ENCODE data around the gene PRKACB. TPM values are rescaled to one million over a fixed set of nuclear protein-coding genes. Genes with fewer than 3 reads are reported as not detected.

PRKACB gene
- total RNA-seq, 1 experiment from 2014 or later: 28.5 TPM

DNA sequence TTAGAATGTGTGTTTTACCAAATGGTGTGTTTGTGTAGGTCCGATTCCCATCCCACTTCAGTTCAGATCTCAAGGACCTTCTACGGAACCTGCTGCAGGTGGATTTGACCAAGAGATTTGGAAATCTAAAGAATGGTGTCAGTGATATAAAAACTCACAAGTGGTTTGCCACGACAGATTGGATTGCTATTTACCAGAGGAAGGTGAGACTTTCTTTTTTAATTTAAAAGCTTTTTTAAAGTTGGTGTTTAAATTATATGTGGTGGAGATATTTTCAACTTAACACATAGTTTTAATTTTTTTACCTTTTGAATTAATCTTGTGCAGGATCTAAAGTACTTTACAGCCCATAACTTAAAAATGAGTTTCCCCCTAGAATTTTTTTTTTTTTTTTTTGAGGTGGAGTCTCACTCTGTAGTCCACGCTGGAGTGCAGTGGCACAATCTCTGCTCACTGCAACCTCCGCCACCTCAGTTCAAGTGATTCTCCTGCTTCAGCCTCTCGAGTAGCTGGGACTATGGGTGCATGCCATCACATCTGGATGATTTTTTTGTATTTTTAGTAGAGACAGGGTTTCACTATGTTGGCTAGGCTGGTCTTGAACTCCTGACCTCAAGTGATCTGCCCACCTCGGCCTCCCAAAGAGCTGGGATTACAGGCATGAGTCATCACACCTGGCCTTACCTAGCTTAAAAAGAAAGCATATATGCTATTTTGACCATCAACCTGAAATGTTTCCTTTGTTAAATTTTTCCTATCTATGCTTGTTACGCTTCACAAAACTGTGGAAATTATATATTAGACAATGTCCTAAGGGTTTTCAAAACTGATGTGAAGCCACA, 70.3 kb downstream of the PRKACB start:
- CTCF ChIA-PET: no interaction called here
- H3K9me3 Mint-ChIP-seq (ENCODE audit: low read depth, unreplicated experiment): no peaks in the 10 kb centered on the region
- H3K36me3 Mint-ChIP-seq (ENCODE audit: insufficient read depth, unreplicated experiment): no peaks in the 10 kb centered on the region
- H3K27me3 Mint-ChIP-seq (ENCODE audit: unreplicated experiment): no peaks in the 10 kb centered on the region
- intact Hi-C loops (cut with micrococcal nuclease; ENCODE audit: unreplicated experiment): no loop called here
- no peak for DNase-seq
- peaks cover 2% of the 10 kb centered on the region for H3K4me1 Mint-ChIP-seq (ENCODE audit: low read depth, unreplicated experiment)
- H3K27ac Mint-ChIP-seq (ENCODE audit: unreplicated experiment): no peak overlapping the region
- no peak overlapping the region for H3K4me3 Mint-ChIP-seq (ENCODE audit: low read depth, unreplicated experiment)
- TF ChIP-seq, protein P1, sequence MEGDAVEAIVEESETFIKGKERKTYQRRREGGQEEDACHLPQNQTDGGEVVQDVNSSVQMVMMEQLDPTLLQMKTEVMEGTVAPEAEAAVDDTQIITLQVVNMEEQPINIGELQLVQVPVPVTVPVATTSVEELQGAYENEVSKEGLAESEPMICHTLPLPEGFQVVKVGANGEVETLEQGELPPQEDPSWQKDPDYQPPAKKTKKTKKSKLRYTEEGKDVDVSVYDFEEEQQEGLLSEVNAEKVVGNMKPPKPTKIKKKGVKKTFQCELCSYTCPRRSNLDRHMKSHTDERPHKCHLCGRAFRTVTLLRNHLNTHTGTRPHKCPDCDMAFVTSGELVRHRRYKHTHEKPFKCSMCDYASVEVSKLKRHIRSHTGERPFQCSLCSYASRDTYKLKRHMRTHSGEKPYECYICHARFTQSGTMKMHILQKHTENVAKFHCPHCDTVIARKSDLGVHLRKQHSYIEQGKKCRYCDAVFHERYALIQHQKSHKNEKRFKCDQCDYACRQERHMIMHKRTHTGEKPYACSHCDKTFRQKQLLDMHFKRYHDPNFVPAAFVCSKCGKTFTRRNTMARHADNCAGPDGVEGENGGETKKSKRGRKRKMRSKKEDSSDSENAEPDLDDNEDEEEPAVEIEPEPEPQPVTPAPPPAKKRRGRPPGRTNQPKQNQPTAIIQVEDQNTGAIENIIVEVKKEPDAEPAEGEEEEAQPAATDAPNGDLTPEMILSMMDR (IDR thresholded peaks at IDR 0.05; ENCODE audit: unreplicated experiment): no peak
- no TSS peak for BruUV-seq (replicated peaks)

DNA sequence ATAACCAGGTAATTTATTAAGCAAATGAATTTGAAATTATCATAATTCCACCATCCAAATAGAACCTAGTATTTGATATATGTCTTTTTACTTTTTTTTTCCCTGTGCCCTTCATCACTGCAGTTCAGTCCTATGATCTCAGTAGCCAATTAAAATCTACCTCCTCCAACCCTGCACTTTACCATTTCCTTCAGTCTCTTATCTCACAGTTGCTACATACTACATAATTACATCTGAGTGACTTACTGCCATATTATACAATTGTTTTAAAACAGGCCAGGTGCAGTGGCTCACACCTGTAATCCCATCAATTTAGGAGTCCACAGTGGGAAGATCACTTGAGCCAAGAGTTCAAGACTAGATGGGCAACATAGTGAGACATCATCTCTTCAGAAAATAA, 73.2 kb downstream of the PRKACB start:
- H3K36me3 Mint-ChIP-seq (ENCODE audit: insufficient read depth, unreplicated experiment): no peaks in the 10 kb centered on the region
- BruUV-seq (replicated peaks): no TSS peak
- TF ChIP-seq, protein P1 (IDR thresholded peaks at IDR 0.05; ENCODE audit: unreplicated experiment): no peak
- intact Hi-C loops (cut with micrococcal nuclease; ENCODE audit: unreplicated experiment): no loop called here
- H3K9me3 Mint-ChIP-seq (ENCODE audit: low read depth, unreplicated experiment): no peaks in the 10 kb centered on the region
- no peaks in the 10 kb centered on the region for H3K4me1 Mint-ChIP-seq (ENCODE audit: low read depth, unreplicated experiment)
- no peaks in the 10 kb centered on the region for H3K27me3 Mint-ChIP-seq (ENCODE audit: unreplicated experiment)
- CTCF ChIA-PET: no interaction called here
- H3K27ac Mint-ChIP-seq (ENCODE audit: unreplicated experiment): no peak overlapping the region
- no peak for DNase-seq
- H3K4me3 Mint-ChIP-seq (ENCODE audit: low read depth, unreplicated experiment): no peak overlapping the region

DNA sequence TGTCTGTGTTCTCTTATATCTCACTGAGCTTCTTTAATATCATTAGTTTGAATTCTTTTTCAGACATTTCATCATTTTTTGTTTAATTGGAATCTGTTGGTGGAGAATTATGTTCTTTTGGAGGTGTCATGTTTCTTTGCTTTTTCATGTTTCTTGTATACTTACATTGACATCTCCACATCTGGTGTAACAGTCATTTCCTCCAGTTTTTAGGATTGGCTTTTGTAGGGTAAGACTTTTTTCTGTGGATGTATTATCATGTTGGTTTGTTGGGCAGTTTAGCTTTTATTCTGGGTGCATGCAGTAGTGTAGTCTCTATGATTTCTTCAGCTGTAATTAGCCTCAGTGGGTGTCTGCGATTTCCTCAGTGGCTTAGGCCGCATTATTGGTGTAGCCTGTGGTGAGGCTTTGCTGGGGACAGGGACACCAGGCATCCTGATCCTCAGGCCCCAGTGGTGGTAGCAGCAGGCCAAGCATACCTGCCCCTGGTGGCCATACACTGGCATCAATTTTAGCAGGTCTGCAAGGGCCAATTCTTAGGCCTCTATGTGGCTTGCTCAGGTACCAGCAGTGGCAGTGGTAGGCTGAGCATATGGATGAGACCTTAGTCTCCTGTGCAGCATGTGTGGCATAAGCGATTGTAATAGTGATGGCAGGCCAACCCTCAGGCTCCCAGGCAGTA, 79.8 kb downstream of the PRKACB start:
- Mint-ChIP-seq H3K9me3 (ENCODE audit: low read depth, unreplicated experiment) (no peaks in the 10 kb centered on the region), H3K27me3 (ENCODE audit: unreplicated experiment) (no peaks in the 10 kb centered on the region), H3K27ac (ENCODE audit: unreplicated experiment) (no peak overlapping the region), H3K36me3 (ENCODE audit: insufficient read depth, unreplicated experiment) (no peaks in the 10 kb centered on the region), H3K4me1 (ENCODE audit: low read depth, unreplicated experiment) (no peaks in the 10 kb centered on the region), H3K4me3 (ENCODE audit: low read depth, unreplicated experiment) (no peak overlapping the region)
- TF ChIP-seq, protein P1 (IDR thresholded peaks at IDR 0.05; ENCODE audit: unreplicated experiment): no peak
- intact Hi-C loops (cut with micrococcal nuclease; ENCODE audit: unreplicated experiment): no loop called here
- no TSS peak for BruUV-seq (replicated peaks)
- DNase-seq: no peak
- CTCF ChIA-PET: no interaction called here

DNA sequence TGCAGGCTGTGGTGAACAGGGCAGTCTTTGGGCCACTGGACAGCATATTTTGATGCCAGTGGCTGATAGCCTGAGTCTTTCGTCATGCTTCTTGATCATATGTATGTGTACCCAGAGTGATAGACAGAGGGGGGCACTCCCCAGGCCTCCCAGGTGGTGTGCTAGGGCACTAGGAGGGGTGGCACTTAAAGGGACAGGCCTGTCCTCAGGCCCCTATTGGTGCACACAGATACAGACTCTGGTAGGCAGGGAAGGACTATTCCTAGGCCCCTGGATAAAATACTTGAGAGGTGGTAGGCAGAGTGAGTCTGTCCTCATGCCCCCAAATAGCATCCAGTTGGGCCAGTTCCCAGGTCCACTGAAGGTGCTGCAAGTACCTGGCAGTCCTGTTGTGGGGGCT, 80.8 kb downstream of the PRKACB start:
- H3K4me3 Mint-ChIP-seq (ENCODE audit: low read depth, unreplicated experiment): no peak overlapping the region
- no peaks in the 10 kb centered on the region for H3K4me1 Mint-ChIP-seq (ENCODE audit: low read depth, unreplicated experiment)
- H3K27ac Mint-ChIP-seq (ENCODE audit: unreplicated experiment): no peak overlapping the region
- CTCF ChIA-PET: no interaction called here
- no peaks in the 10 kb centered on the region for H3K36me3 Mint-ChIP-seq (ENCODE audit: insufficient read depth, unreplicated experiment)
- BruUV-seq (replicated peaks): no TSS peak
- intact Hi-C loops (cut with micrococcal nuclease; ENCODE audit: unreplicated experiment): no loop called here
- no peaks in the 10 kb centered on the region for H3K9me3 Mint-ChIP-seq (ENCODE audit: low read depth, unreplicated experiment)
- TF ChIP-seq, protein P1 (IDR thresholded peaks at IDR 0.05; ENCODE audit: unreplicated experiment): no peak
- DNase-seq: no peak
- H3K27me3 Mint-ChIP-seq (ENCODE audit: unreplicated experiment): no peaks in the 10 kb centered on the region
